NCI-H446 (cell line): Measurements from ENCODE around the gene MRPS24.

Experiments used
- DNase-seq, 2 experiments: peaks; one replicate each; lab custom pipeline; 2025; lab: John Stamatoyannopoulos, UW

MRPS24 gene

GRCh38 chr7:43877968-43878864 is 8.9 kb upstream of the MRPS24 start:
- no peak for DNase-seq

- no peak for DNase-seq
Measured at GRCh38 chr7:43876976-43877745, 7.8 kb upstream of the MRPS24 start.

- DNase-seq: no peak
Measured at GRCh38 chr7:43876241-43876640, 6.9 kb upstream of the MRPS24 start.

- no peak for DNase-seq
Measured at GRCh38 chr7:43873300-43873699, 4.0 kb upstream of the MRPS24 start.

GRCh38 chr7:43872406-43873110 is 3.2 kb upstream of the MRPS24 start:
- DNase-seq: no peak

GRCh38 chr7:43871064-43871463 is 1.7 kb upstream of the MRPS24 start:
- no peak for DNase-seq

GRCh38 chr7:43870316-43870715 is 999 bp upstream of the MRPS24 start:
- no peak for DNase-seq

- DNase-seq: no peak
Measured at GRCh38 chr7:43869867-43870240, 537 bp upstream of the MRPS24 start.

GRCh38 chr7:43868681-43869005 is 674 bp downstream of the MRPS24 start:
- no peak for DNase-seq

GRCh38 chr7:43868181-43868580 is 1.1 kb downstream of the MRPS24 start:
- DNase-seq: no peak

- DNase-seq: no peak
Measured at GRCh38 chr7:43865277-43865676, 4.0 kb downstream of the MRPS24 start.

GRCh38 chr7:43864126-43864525 is 5.2 kb downstream of the MRPS24 start:
- no peak for DNase-seq

- DNase-seq: no peak
Measured at GRCh38 chr7:43856996-43857395, 12.3 kb downstream of the MRPS24 start.

- DNase-seq: no peak
Measured at GRCh38 chr7:43856316-43856715, 13.0 kb downstream of the MRPS24 start.

- no peak for DNase-seq
Measured at GRCh38 chr7:43855176-43855575, 14.1 kb downstream of the MRPS24 start.

GRCh38 chr7:43851805-43852204 is 17.5 kb downstream of the MRPS24 start:
- DNase-seq: no peak

- DNase-seq: no peak
Measured at GRCh38 chr7:43850348-43851116, 18.8 kb downstream of the MRPS24 start.

GRCh38 chr7:43849047-43849446 is 20.3 kb downstream of the MRPS24 start:
- DNase-seq: no peak

GRCh38 chr7:43847496-43847895 is 21.8 kb downstream of the MRPS24 start:
- no peak for DNase-seq

GRCh38 chr7:43844662-43845061 is 24.7 kb downstream of the MRPS24 start:
- DNase-seq: no peak

- DNase-seq: no peak
Measured at GRCh38 chr7:43844257-43844656, 25.1 kb downstream of the MRPS24 start.

- DNase-seq: no peak
Measured at GRCh38 chr7:43843296-43843695, 26.0 kb downstream of the MRPS24 start.
